Measurements from ENCODE around the gene RTP1.

The RTP1 gene

GRCh38 chr3:187243933-187244524 lies 46.7 kb downstream of the RTP1 start:
- DNase-seq: no peak

- no peak for DNase-seq
These were observed 50.1 kb downstream of the RTP1 start for GRCh38 chr3:187247398-187247797.
